MCF 10A (cell line): ENCODE data around the gene CCNT2. TPM values are rescaled to one million over a fixed set of nuclear protein-coding genes. Genes with fewer than 3 reads are reported as not detected.

Source experiments
- BruUV-seq: library from RNA; stranded (reverse); fragments of 400-500 nt; replicated peaks from 2 replicates; lab custom pipeline; 2021; lab: Mats Ljungman, UMichigan
- CTCF ChIA-PET: fragments of 300-600 bp; sonication (Branson Sonifier 250); formaldehyde crosslinking; extraction: SDS; loops from one replicate; lab custom pipeline; 2021; ENCODE audit warnings: antibody characterized with exemption, inconsistent platforms; lab: Yijun Ruan, JAX
- POLR2A ChIA-PET: fragments of 300-600, 350-650 bp; sonication (Branson Sonifier 250); formaldehyde crosslinking; extraction: SDS; loops from one replicate; lab custom pipeline; 2020; ENCODE audit warnings: antibody characterized with exemption, inconsistent platforms; lab: Yijun Ruan, JAX
- DNase-seq: peaks from one replicate; pipeline ENCODE4 v3.0.0-alpha.2; 2018; ENCODE audit not compliant: unreplicated experiment
- H3K27ac Mint-ChIP-seq: one replicate; pipeline ENCODE4 v1.8.0; 2022; ENCODE audit warnings: mild to moderate bottlenecking, low read depth, mixed read lengths; ENCODE audit not compliant: unreplicated experiment
- H3K27me3 Mint-ChIP-seq: one replicate; pipeline ENCODE4 v1.8.0; 2022; ENCODE audit warnings: mixed read lengths; ENCODE audit not compliant: insufficient read depth, unreplicated experiment
- H3K36me3 Mint-ChIP-seq: one replicate; pipeline ENCODE4 v1.8.0; 2022; ENCODE audit warnings: mild to moderate bottlenecking, moderate library complexity, mixed read lengths; ENCODE audit not compliant: insufficient read depth, unreplicated experiment
- H3K4me1 Mint-ChIP-seq: one replicate; pipeline ENCODE4 v1.8.0; 2022; ENCODE audit warnings: mixed read lengths; ENCODE audit not compliant: insufficient read depth, unreplicated experiment
- H3K4me3 Mint-ChIP-seq: one replicate; pipeline ENCODE4 v1.8.0; 2022; ENCODE audit warnings: mild to moderate bottlenecking, moderate library complexity, mixed read lengths; ENCODE audit not compliant: unreplicated experiment
- H3K9me3 Mint-ChIP-seq: one replicate; pipeline ENCODE4 v1.8.0; 2022; ENCODE audit warnings: mixed read lengths; ENCODE audit not compliant: unreplicated experiment
- CTCF ChIP-seq: fragments of 200-600 bp; IDR thresholded peaks from one replicate; pipeline ENCODE4 v1.8.0; 2022; ENCODE audit warnings: antibody characterized with exemption, mild to moderate bottlenecking; ENCODE audit not compliant: unreplicated experiment
- intact Hi-C: fragments of 100-400 bp; cut with micrococcal nuclease; formaldehyde crosslinking; loops from 2 replicates; pipeline ENCODE4 v1.14.1; 2022
- total RNA-seq: library from RNA; stranded (reverse); gene quantifications from 2 replicates; pipeline ENCODE4 v1.2.3, GENCODE V29; 2022

The CCNT2 gene
- total RNA-seq, 1 experiment from 2014 or later = 39.3 TPM

- peak; percentile 69 for DNase-seq
- CTCF ChIA-PET = interaction anchor here (0.5 to 1.5 kb wide), 2 partner anchors 11 to 475 kb away, joined by 5 to 7 read pairs; no protein-coding TSS in a partner anchor
- no peak for TF ChIP-seq CTCF
- POLR2A ChIA-PET = interaction anchor here (0.6 to 2.5 kb wide), 6 partner anchors 9 to 555 kb away, joined by 3 to 18 read pairs (median 3); partner anchors contain the start of gene CCNT2
- H3K4me3 Mint-ChIP-seq = no peak overlapping the region
- no TSS peak for BruUV-seq
- H3K27me3 Mint-ChIP-seq = no peaks in the 10 kb centered on the region
- H3K27ac Mint-ChIP-seq = no peak overlapping the region
- H3K4me1 Mint-ChIP-seq = peaks cover 38% of the 10 kb centered on the region
- intact Hi-C loops = no loop called here
- H3K9me3 Mint-ChIP-seq = no peaks in the 10 kb centered on the region
- H3K36me3 Mint-ChIP-seq = peaks cover 28% of the 10 kb centered on the region
These were observed 8.6 kb downstream of the CCNT2 start for GRCh38 chr2:134927195-134927594.

- H3K9me3 Mint-ChIP-seq = no peaks in the 10 kb centered on the region
- H3K27me3 Mint-ChIP-seq = no peaks in the 10 kb centered on the region
- peak overlapping the region; percentile 32 for H3K27ac Mint-ChIP-seq
- no peak for DNase-seq
- H3K4me1 Mint-ChIP-seq = peaks cover 18% of the 10 kb centered on the region
- H3K4me3 Mint-ChIP-seq = no peak overlapping the region
- no TSS peak for BruUV-seq
- TF ChIP-seq CTCF = no peak
- peaks cover 24% of the 10 kb centered on the region for H3K36me3 Mint-ChIP-seq
- intact Hi-C loops = no loop called here
- ChIA-PET CTCF (interaction anchor here (0.7 kb wide), 1 partner anchor 249 kb away, joined by 3 read pairs; no protein-coding TSS in a partner anchor), POLR2A (no interaction called here)
These were observed 14.4 kb downstream of the CCNT2 start for GRCh38 chr2:134932864-134933526.

- POLR2A ChIA-PET = no interaction called here
- CTCF ChIA-PET = interaction anchor here (0.6 kb wide), 1 partner anchor 818 kb away, joined by 4 read pairs; no protein-coding TSS in a partner anchor
- H3K27ac Mint-ChIP-seq = no peak overlapping the region
These were observed 15.1 kb downstream of the CCNT2 start for GRCh38 chr2:134933732-134934131.

More at GRCh38 chr2:134933732-134934131, 15.1 kb downstream of the CCNT2 start:
- Mint-ChIP-seq H3K9me3 (no peaks in the 10 kb centered on the region), H3K4me3 (no peak overlapping the region), H3K36me3 (peaks cover 31% of the 10 kb centered on the region), H3K4me1 (peaks cover 18% of the 10 kb centered on the region), H3K27me3 (no peaks in the 10 kb centered on the region)
- no TSS peak for BruUV-seq
- TF ChIP-seq CTCF = no peak
- DNase-seq = no peak
- intact Hi-C loops = no loop called here
